ENCODE measurements around the gene SCN5A. TPM values are rescaled to one million over a fixed set of nuclear protein-coding genes. Genes with fewer than 3 reads are reported as not detected.

The SCN5A gene
- total and polyA plus RNA-seq, 2 experiments from 2014 or later = not detected

DNA sequence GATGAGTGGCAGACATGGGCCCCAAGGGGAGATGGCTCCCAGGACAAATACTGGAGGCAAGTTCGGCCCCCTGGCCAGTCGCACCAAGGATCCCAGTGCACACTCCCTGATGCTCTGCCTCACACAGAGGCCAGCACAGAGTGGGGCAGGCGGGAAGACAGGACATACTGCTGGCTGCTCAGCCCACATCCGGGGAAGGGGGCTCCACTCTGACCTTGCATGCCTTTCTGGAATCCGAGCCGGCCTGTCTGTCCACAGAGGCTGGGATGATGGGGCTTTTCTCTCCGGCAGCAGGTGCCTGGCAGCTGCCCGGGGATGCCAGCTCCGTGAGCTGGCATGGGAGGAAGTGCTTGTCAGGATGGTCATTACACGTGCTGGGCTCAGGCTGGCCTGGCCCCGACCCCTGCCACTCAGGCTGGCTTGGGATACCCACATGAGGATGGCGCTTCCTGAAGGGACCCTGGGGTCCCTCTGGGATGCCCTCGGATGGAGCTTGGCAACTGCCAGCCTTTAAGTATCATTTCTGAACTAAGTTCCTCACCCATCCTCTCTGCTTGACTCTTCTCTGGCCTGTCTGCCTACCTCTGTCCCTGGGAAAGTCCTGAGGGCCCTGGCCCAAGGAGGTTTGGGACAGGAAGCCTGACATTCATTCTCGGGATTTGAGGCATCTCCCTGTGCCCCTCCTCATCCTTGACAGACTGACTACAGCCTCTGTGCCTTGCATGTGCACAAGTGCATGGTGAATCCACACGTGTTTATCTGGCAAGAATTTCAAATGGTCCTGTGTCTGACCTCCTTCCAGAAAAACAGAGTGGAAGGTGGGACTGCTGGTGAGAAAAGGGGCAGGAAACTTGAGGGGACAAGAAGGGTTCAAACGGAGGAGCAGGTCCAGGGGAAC, 106.8 kb downstream of the SCN5A start:
- no peak for DNase-seq
- no peaks in the 10 kb centered on the region for H4K20me1 ChIP-seq (ENCODE audit: insufficient read depth)
- no peak overlapping the region for H3K27ac ChIP-seq
- in situ Hi-C loops (cut with MboI) = no loop called here
- TF ChIP-seq EZH2 (IDR thresholded peaks at IDR 0.05; ENCODE audit: insufficient read depth, poor library complexity, severe bottlenecking) = no peak
- TF ChIP-seq EZH2phosphoT487 (IDR thresholded peaks at IDR 0.05; ENCODE audit: insufficient read depth, low read depth) = no peak
- 50% methylated on average over 13 to 16 of the region's 16 CpGs for WGBS, 2 experiments (ENCODE audit: low coverage in 1 of 2, low lambda C conversion rate in 2 of 2, missing lambda C conversion rate in 2 of 2)
- no peaks in the 10 kb centered on the region for H3K36me3 ChIP-seq (ENCODE audit: low read depth)
- no peaks in the 10 kb centered on the region for H3K27me3 ChIP-seq (replicated peaks; ENCODE audit: insufficient read depth)
- H3K9me2 ChIP-seq (ENCODE audit: insufficient read depth) = no peaks in the 10 kb centered on the region
- no peaks in the 10 kb centered on the region for H3K79me2 ChIP-seq (ENCODE audit: insufficient read depth)
- H3K9me3 ChIP-seq (ENCODE audit: low read depth) = no peaks in the 10 kb centered on the region
- H3F3A ChIP-seq (ENCODE audit: insufficient read depth) = no peaks in the 10 kb centered on the region
- no peak overlapping the region for H3K4me2 ChIP-seq (ENCODE audit: unreplicated experiment)
- H3K4me3 ChIP-seq = no peak overlapping the region
- no peaks in the 10 kb centered on the region for H3K4me1 ChIP-seq (ENCODE audit: insufficient read depth)
- no peak overlapping the region for H2AFZ ChIP-seq
- H3K9ac ChIP-seq = no peak overlapping the region

DNA sequence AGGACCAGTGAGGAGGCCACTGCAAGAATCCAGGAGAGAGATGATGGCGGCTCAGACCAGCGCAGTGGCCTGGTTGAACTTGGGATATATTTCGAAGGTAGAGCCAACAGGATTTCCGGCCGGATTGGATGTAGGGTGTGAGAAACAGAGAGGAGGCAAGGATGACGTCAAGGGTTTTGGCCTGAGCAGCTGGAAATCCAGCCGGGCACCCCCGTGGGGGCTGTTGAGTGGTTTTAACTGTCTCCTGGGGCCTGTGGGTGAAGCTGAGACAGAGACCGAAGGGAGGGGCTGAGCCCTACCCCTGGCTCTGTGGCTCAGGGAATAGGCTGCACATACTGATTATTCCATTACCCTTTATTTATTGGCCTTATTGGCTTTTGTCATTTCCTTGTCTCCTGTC, 107.7 kb downstream of the SCN5A start:
- no peaks in the 10 kb centered on the region for H3K36me3 ChIP-seq (ENCODE audit: low read depth)
- H3K9ac ChIP-seq = no peak overlapping the region
- H3K27me3 ChIP-seq (replicated peaks; ENCODE audit: insufficient read depth) = no peaks in the 10 kb centered on the region
- H4K20me1 ChIP-seq (ENCODE audit: insufficient read depth) = no peaks in the 10 kb centered on the region
- H3K27ac ChIP-seq = no peak overlapping the region
- no peak for DNase-seq
- no peaks in the 10 kb centered on the region for H3K9me3 ChIP-seq (ENCODE audit: low read depth)
- H2AFZ ChIP-seq = no peak overlapping the region
- H3K4me1 ChIP-seq (ENCODE audit: insufficient read depth) = no peaks in the 10 kb centered on the region
- no peaks in the 10 kb centered on the region for H3K79me2 ChIP-seq (ENCODE audit: insufficient read depth)
- no peak for TF ChIP-seq EZH2phosphoT487 (IDR thresholded peaks at IDR 0.05; ENCODE audit: insufficient read depth, low read depth)
- no peak for TF ChIP-seq EZH2 (IDR thresholded peaks at IDR 0.05; ENCODE audit: insufficient read depth, poor library complexity, severe bottlenecking)
- no peaks in the 10 kb centered on the region for H3F3A ChIP-seq (ENCODE audit: insufficient read depth)
- in situ Hi-C loops (cut with MboI) = no loop called here
- WGBS, 2 experiments (ENCODE audit: low coverage in 1 of 2, low lambda C conversion rate in 2 of 2, missing lambda C conversion rate in 2 of 2) = 83 to 86% methylated on average over 9 of the region's 9 CpGs
- no peaks in the 10 kb centered on the region for H3K9me2 ChIP-seq (ENCODE audit: insufficient read depth)
- no peak overlapping the region for H3K4me2 ChIP-seq (ENCODE audit: unreplicated experiment)
- no peak overlapping the region for H3K4me3 ChIP-seq

DNA sequence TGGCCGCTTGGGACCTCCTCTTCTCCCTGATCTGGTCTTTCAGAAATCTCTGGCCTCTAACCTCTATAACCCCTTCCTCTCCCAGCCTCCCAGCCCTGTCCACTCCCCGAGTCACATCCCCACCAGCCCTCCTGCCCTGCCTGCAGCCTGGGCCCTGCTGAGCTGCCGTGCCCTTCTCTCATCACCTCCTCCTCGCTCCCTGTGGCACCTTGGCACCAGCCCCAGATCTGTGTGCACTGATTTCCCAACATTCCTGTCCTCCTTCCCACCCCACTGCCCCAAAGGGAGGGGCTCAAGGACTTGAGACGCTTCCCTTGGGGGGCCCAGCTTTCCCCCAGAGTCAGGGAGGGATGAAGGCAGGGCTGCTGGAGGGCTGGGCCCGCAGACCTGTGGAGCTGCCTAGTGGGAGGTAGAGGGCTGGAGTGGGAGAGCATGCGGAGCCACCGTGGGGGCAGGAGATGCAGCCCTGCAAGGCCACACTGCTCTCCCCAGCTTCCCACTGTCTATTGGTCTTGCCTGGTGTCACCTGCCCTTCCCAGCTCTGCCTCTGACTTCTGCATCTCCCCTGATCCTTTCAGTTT, 110.6 kb downstream of the SCN5A start:
- H3K79me2 ChIP-seq (ENCODE audit: insufficient read depth) = no peaks in the 10 kb centered on the region
- no peak overlapping the region for H2AFZ ChIP-seq
- H3K27me3 ChIP-seq (replicated peaks; ENCODE audit: insufficient read depth) = no peaks in the 10 kb centered on the region
- H3F3A ChIP-seq (ENCODE audit: insufficient read depth) = no peaks in the 10 kb centered on the region
- no peak overlapping the region for H3K4me3 ChIP-seq
- 90 to 93% methylated on average over 8 of the region's 8 CpGs for WGBS, 2 experiments (ENCODE audit: low coverage in 1 of 2, low lambda C conversion rate in 2 of 2, missing lambda C conversion rate in 2 of 2)
- no peak overlapping the region for H3K27ac ChIP-seq
- H3K4me1 ChIP-seq (ENCODE audit: insufficient read depth) = no peaks in the 10 kb centered on the region
- no peak overlapping the region for H3K4me2 ChIP-seq (ENCODE audit: unreplicated experiment)
- H3K9me2 ChIP-seq (ENCODE audit: insufficient read depth) = no peaks in the 10 kb centered on the region
- no peaks in the 10 kb centered on the region; the same call in 1 of the 2 replicates for H3K36me3 ChIP-seq (ENCODE audit: low read depth)
- no peak for DNase-seq
- TF ChIP-seq EZH2 (IDR thresholded peaks at IDR 0.05; ENCODE audit: insufficient read depth, poor library complexity, severe bottlenecking) (no peak), EZH2phosphoT487 (IDR thresholded peaks at IDR 0.05; ENCODE audit: insufficient read depth, low read depth) (no peak)
- no peak overlapping the region for H3K9ac ChIP-seq
- H4K20me1 ChIP-seq (ENCODE audit: insufficient read depth) = no peaks in the 10 kb centered on the region
- in situ Hi-C loops (cut with MboI) = no loop called here
- H3K9me3 ChIP-seq (ENCODE audit: low read depth) = no peaks in the 10 kb centered on the region

DNA sequence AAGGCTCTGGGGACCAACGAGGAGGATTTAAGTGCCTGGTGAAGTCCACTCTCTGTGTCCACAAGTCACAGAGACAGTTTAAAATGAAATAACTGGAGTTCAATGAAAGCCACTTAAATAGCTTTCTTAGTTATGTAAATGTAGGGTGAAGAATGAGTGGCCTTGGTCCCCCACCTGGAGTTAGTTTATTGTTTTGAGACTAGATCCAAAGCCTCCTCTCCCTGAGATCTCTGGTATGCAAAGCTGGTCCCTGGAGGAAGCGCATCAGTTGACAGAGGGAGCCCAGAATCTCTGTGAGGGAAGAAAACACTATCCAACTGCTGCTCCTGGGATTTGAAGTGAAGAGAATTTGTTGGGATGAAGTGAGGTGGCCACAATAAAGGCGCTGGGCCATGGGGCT, 112.8 kb downstream of the SCN5A start:
- Histone ChIP-seq H3K4me3 (no peak overlapping the region), H3K9me2 (ENCODE audit: insufficient read depth) (no peaks in the 10 kb centered on the region), H3K36me3 (ENCODE audit: low read depth) (no peaks in the 10 kb centered on the region; the same call in 1 of the 2 replicates), H3K9ac (no peak overlapping the region), H4K20me1 (ENCODE audit: insufficient read depth) (no peaks in the 10 kb centered on the region), H3K27me3 (replicated peaks; ENCODE audit: insufficient read depth) (no peaks in the 10 kb centered on the region), H3K9me3 (ENCODE audit: low read depth) (no peaks in the 10 kb centered on the region), H3K79me2 (ENCODE audit: insufficient read depth) (no peaks in the 10 kb centered on the region), H3K4me2 (ENCODE audit: unreplicated experiment) (no peak overlapping the region), H2AFZ (no peak overlapping the region), H3K4me1 (ENCODE audit: insufficient read depth) (no peaks in the 10 kb centered on the region), H3F3A (ENCODE audit: insufficient read depth) (no peaks in the 10 kb centered on the region), H3K27ac (no peak overlapping the region)
- TF ChIP-seq EZH2phosphoT487 (IDR thresholded peaks at IDR 0.05; ENCODE audit: insufficient read depth, low read depth) (no peak), EZH2 (IDR thresholded peaks at IDR 0.05; ENCODE audit: insufficient read depth, poor library complexity, severe bottlenecking) (no peak)
- in situ Hi-C loops (cut with MboI) = no loop called here
- WGBS, 2 experiments (ENCODE audit: low coverage in 1 of 2, low lambda C conversion rate in 2 of 2, missing lambda C conversion rate in 2 of 2) = 73 to 81% methylated on average over 3 of the region's 3 CpGs
- DNase-seq = no peak

Data from GM23248 (cell line).